Measurements from ENCODE around the gene PHYKPL.

The PHYKPL gene

GRCh38 chr5:178232124-178232919 is at the start of gene PHYKPL:
PHYKPL (minus strand) TSS chr5:178232802; CDS start chr5:178232550, 252 bp downstream.
- DNase-seq: peak; percentile 49 to 55

DNA sequence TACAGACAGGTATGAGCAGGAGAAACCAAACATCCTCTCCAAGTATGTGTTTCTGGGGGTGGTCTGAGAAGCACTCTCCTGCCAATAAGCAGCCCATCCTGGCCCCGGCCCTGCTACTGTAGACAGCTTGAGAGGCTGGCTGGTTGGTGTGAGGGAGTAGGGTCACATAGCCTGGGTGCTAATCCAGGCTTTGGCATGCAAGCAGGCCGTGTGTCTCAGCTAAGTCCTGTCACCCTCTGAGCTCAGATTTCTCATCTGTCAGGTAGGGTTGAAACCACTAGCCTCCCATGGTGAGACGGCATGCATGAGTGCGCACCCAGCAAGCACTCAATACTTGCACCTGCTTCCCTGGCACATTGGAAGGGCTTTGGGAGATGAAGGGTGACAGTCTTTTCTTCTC is 49.8 kb upstream of the PHYKPL start:
- no peak for DNase-seq

- DNase-seq: no peak
Measured at GRCh38 chr5:178281331-178281730, 48.7 kb upstream of the PHYKPL start.

DNA sequence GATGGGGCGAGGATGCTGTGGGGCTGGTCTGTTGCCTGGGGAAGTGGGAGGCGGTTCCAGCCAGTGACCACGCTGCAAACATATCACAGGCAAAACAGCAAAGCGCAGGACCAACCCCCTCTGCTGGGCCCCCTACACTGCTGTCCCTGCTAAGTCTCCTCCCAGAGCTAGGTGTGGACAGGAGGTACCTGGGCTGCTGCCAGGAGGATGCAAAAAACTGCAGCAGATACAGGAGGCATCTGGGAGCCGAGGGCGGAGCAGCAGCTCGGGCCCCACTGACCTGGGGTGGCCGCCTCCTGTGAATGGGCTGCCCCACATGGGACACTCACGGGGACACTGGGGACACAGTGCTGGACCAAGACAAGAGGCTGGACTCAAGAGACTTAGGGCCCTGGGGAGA is 48.0 kb upstream of the PHYKPL start:
- DNase-seq: no peak

DNA sequence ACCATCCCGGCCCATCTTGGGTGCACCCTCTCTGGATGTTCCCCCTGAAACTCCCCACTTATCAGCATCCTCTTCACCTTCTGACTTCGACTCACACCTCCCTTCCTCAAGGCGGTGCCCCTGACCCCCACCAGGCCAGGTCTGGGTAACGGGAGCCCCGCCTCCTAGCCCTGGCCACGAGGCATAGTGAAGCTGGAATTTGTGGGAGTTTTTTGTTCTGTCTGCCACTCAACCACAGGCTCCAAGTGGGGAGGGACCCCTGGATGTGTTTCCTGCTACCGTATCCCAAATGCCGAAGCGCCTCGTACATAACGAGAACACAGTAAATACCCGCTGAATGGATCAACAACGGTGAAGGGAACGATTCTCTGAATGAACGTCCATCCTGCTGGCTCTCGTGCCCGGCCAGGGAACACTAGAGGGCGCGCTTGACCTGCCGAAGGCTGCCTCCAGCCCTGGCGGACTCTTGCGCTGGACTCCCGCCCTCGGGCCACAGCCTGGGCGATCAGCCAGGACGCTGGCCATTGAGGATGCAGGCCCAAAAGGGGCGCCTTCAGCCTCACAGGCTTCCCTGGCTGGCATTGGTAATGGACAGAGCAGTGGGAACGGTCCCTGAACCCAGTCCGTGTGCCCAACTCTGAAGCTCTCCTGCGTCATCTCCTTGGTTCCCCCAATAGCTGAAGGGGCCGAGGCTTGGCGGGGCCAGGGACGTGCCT is 47.3 kb upstream of the PHYKPL start:
- peak; percentile 43 to 46 for DNase-seq

DNA sequence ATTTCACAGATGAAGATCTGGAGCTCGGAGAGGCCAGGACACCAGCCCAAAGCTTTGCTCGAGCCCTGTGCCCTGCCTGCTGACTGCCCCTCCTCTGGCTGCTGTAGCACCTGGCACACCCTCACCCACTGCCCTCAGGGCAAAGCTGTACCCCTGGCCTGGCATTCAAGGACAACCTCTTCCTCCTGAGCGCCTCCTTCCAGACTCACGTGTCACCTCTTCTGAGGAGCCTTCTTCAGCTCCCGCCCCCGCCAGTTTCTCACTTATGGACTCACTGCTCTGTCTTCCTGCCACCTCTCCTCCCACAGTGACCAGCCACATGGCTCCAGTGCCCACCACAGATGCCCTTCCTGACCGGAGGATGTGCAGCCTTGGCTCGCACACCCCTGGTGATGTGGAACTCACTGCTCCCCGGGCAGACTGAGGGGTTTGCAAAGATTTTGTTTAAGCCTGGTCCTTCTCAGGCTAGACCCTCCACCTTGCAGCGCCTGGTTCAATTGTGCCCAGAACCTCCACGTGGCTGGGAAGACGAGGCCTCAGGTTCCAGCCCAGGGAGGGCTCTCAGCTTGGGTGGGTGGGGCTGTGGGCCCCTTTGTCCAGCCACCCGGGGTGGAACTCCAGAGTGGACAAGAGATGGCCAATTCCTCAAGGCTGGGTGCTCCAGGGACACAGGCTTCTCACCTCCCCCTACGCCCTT is 46.6 kb upstream of the PHYKPL start:
- DNase-seq: no peak

GRCh38 chr5:178278358-178279023 is 45.9 kb upstream of the PHYKPL start:
- DNase-seq: no peak

DNA sequence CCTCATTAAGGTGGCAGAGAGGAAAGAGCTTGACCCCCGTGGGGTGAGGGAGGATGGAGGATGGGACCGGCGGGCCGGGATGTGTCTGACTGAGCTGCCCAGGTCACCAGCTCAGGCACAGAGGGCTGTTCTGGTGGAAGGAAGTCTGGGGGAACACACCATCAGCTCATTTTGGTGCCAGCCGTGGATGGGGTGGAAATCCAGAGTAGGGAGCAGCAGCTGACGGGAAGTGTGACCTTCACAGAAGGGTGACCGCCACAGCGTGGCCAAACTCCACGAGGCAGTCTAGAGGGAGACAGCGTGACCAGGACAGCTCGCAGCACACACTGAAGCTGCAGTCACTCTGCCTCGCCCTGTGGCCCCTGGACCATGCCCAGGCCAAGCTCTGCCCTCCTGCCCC is 45.3 kb upstream of the PHYKPL start:
- no peak for DNase-seq

- no peak for DNase-seq
Measured at GRCh38 chr5:178277346-178277745, 44.7 kb upstream of the PHYKPL start.

- no peak for DNase-seq
Measured at GRCh38 chr5:178274781-178275537, 42.4 kb upstream of the PHYKPL start.

DNA sequence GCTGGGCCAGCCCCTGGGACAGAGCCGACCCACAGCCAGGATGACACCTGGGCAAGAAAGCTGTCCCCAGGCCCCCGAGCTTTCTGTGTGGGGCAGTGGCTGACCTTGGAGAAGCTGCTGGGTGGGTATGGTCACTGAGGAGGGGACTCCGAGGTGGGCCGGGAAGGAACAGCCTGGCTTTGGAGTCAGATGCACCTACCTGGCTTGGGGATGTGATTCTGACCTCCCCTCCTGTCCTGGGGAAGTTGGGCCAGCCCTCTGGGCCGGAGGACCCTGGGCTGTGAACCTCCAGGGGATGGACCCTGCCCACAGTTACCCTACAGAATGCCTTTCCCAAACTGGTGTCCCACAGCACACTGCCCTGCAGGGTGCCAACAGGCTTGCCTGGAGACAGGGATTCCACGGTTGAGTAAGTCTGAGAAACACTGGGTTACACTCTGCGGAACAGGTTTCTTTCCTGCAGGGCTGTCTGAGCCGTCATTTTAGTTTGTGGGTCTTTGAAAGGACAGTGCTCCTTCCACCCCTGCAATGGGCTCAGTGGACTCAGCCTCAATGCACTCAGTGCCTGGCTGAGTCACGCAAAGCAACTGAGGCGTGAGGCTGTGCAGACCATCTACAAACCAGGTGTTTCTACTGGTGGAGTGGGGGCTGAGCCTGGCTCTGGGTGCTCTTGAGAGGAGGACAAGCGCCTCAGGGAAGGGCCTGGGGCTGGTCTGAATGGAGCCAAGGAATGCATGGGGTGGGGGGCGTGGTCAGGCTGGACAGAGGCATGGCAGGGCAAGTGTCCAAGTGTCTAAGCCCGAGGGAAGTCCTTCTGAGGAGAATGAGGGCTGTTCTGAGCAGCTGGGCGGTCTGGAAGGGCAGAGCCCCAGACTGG is 41.3 kb upstream of the PHYKPL start:
- DNase-seq: no peak

GRCh38 chr5:178273041-178273440 is 40.4 kb upstream of the PHYKPL start:
- DNase-seq: no peak

GRCh38 chr5:178272591-178272990 is 40.0 kb upstream of the PHYKPL start:
- DNase-seq: no peak

DNA sequence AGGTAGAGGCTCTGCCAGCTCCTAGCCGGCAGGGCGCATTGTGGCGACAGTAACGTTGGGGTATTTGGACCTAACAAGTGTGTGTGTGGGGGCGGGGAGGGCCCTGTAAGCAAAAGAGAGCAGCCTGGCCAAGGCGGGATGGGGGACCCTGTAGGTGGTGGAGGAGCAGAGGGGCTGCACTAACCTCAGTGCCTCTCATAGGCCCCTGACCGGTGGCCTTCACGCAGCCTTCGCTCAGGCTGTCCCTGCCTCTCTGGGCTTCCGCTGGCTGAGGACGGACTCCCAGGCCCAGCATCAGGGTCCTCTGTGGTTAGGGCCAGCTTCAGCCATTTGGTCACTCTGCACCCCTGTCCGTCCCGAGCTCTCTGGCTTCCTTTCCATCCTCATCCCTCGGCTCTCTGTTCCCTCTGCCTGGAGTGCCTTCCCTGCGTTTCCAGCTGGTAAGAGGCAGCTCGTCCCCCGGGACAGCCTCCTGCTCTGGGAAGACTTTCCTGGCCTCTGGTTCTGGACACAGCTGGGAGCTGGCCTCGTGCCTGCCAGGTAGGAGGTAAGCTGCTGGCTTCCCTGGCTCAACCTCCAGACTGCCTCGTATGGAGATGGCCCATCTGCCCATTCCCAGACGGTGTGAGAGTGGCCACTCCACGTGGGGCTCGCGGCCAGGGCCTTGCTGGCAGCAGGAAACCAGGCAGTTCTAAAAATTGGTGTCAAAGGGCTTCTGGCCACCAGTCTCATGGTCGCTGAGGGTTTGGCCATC is 39.3 kb upstream of the PHYKPL start:
- no peak for DNase-seq

GRCh38 chr5:178271231-178271630 is 38.6 kb upstream of the PHYKPL start:
- no peak for DNase-seq

GRCh38 chr5:178269499-178269898 is 36.9 kb upstream of the PHYKPL start:
- DNase-seq: no peak

DNA sequence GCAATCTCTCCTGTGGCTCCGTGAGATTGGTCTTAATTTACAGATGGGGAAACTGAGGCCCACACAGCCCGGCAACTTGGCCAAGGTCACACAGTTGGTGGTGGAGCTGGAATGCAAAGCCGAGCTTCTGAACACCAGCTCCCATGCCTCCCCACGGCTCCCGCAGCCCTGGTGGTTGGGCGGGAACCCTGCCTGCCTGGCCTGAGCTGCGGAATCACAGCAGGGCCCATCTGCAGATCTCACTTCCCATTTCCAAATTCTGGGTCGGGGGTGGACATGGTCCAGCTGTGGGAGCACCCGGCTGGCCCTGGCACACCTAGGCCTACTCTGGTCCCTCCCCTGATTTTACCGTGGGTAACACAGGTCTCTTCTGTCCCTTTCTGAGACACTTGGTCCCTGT is 35.3 kb upstream of the PHYKPL start:
- DNase-seq: no peak

GRCh38 chr5:178267245-178267644 is 34.6 kb upstream of the PHYKPL start:
- no peak for DNase-seq

- DNase-seq: no peak
Measured at GRCh38 chr5:178266581-178266980, 34.0 kb upstream of the PHYKPL start.

- DNase-seq: no peak
Measured at GRCh38 chr5:178265746-178266145, 33.1 kb upstream of the PHYKPL start.

- no peak for DNase-seq
Measured at GRCh38 chr5:178264044-178264443, 31.4 kb upstream of the PHYKPL start.
